Nephron (organoid): ENCODE data around the gene CTNNBIP1.

ENCODE experiments used
- H3K27ac Mint-ChIP-seq, 3 experiments: 2 replicates each; pipeline ENCODE4 v1.8.0; 2020; ENCODE audit warnings: mixed read lengths in 3 of 3, mild to moderate bottlenecking in 2 of 3, moderate library complexity in 1 of 3
- H3K27me3 Mint-ChIP-seq: 2 replicates; pipeline ENCODE4 v1.8.0; 2021; ENCODE audit warnings: low read depth, mild to moderate bottlenecking, moderate library complexity, mixed read lengths
- H3K36me3 Mint-ChIP-seq: 2 replicates; pipeline ENCODE4 v1.8.0; 2020; ENCODE audit warnings: low read depth, mixed read lengths
- H3K4me1 Mint-ChIP-seq: 2 replicates; pipeline ENCODE4 v1.8.0; 2020; ENCODE audit warnings: mixed read lengths
- H3K4me3 Mint-ChIP-seq, 3 experiments: 2 replicates each; pipeline ENCODE4 v1.8.0; 2020; ENCODE audit warnings: mild to moderate bottlenecking in 3 of 3, mixed read lengths in 3 of 3, moderate library complexity in 2 of 3
- H3K9me3 Mint-ChIP-seq: 2 replicates; pipeline ENCODE4 v1.8.0; 2020; ENCODE audit warnings: mixed read lengths
- CTCF ChIP-seq, 3 experiments: fragments of 200-600 bp; sonication (generic); IDR thresholded peaks; one replicate each; pipeline ENCODE4 v1.5.0; 2021; ENCODE audit warnings: antibody characterized with exemption in 3 of 3; ENCODE audit not compliant: unreplicated experiment in 3 of 3

Gene CTNNBIP1

GRCh38 chr1:9916452-9916851, 6.4 kb upstream of the CTNNBIP1 start:
- Mint-ChIP-seq H3K4me3 (no peak overlapping the region), H3K36me3 (no peaks in the 10 kb centered on the region), H3K27me3 (peaks cover 5% of the 10 kb centered on the region), H3K4me1 (peaks cover 13% of the 10 kb centered on the region), H3K9me3 (no peaks in the 10 kb centered on the region), H3K27ac (no peak overlapping the region)
- no peak for TF ChIP-seq CTCF (IDR thresholded peaks at IDR 0.05; ENCODE audit: unreplicated experiment in 3 of 3)

GRCh38 chr1:9914610-9914937, 4.5 kb upstream of the CTNNBIP1 start:
- no peaks in the 10 kb centered on the region for H3K36me3 Mint-ChIP-seq
- no peak overlapping the region for H3K4me3 Mint-ChIP-seq
- H3K27me3 Mint-ChIP-seq, result peaks cover 5% of the 10 kb centered on the region
- TF ChIP-seq CTCF (IDR thresholded peaks at IDR 0.05; ENCODE audit: unreplicated experiment in 3 of 3), result no peak
- peak overlapping the region in 2 of 3 experiments; percentile 7 to 15 for H3K27ac Mint-ChIP-seq
- peaks cover 21% of the 10 kb centered on the region for H3K4me1 Mint-ChIP-seq
- no peaks in the 10 kb centered on the region for H3K9me3 Mint-ChIP-seq

- peaks cover 5% of the 10 kb centered on the region for H3K27me3 Mint-ChIP-seq
- peak overlapping the region; percentile 53 to 84 (median 60) for H3K27ac Mint-ChIP-seq
- peaks cover 4% of the 10 kb centered on the region for H3K36me3 Mint-ChIP-seq
- no peaks in the 10 kb centered on the region for H3K9me3 Mint-ChIP-seq
- TF ChIP-seq CTCF (IDR thresholded peaks at IDR 0.05; ENCODE audit: unreplicated experiment in 3 of 3), result no peak
- peak overlapping the region; percentile 72 to 77 (median 76) for H3K4me3 Mint-ChIP-seq
- H3K4me1 Mint-ChIP-seq, result peaks cover 37% of the 10 kb centered on the region
Observed at GRCh38 chr1:9912264-9912936, 2.3 kb upstream of the CTNNBIP1 start.

DNA sequence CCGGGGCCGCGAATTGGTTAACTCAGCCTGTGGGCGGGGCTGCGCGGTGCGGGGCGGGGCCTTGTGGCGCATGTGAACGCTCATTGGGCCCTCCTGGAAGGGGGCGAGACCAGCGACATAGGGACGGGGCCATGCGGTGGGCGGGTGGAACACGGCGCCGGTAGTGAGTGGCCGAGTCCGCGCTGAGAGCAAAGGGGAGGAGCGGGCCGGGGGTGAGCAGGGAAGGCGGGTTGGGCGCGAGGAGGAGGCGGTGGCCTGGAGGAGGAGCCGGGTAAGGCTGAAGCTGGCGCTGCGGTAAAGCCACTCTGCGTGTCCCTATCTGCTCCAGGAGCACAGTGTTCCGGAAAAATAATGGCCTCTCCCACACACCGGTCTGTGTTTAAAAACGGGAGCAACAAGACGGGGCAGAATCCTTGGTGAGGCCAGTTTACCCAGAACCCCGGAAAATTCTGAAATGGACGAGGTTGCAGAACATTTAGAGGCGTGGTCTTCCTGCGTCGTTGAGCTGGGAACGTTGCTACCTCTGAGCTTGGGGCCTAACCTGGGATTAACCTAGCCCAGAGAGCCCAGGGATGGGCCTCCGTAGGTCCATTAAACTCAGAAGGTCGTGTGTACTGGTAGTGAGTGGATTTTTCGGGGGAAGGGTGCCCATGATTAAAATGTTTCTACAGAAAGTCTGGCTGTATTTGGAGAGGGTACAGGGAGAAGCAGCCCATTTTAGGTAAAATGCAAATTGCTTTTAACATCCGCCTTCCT, 532 bp upstream of the CTNNBIP1 start:
- TF ChIP-seq CTCF (IDR thresholded peaks at IDR 0.05; ENCODE audit: unreplicated experiment in 3 of 3), result no peak
- Mint-ChIP-seq H3K27ac (peak overlapping the region; percentile 97 to 98 (median 98)), H3K27me3 (peaks cover 5% of the 10 kb centered on the region), H3K9me3 (no peaks in the 10 kb centered on the region), H3K4me3 (peak overlapping the region; percentile 88 to 92 (median 92)), H3K36me3 (peaks cover 4% of the 10 kb centered on the region), H3K4me1 (peaks cover 45% of the 10 kb centered on the region)

- H3K4me1 Mint-ChIP-seq, result peaks cover 50% of the 10 kb centered on the region
- peak overlapping the region; percentile 86 to 93 (median 91) for H3K27ac Mint-ChIP-seq
- H3K9me3 Mint-ChIP-seq, result no peaks in the 10 kb centered on the region
- TF ChIP-seq CTCF (IDR thresholded peaks at IDR 0.05; ENCODE audit: unreplicated experiment in 3 of 3), result no peak
- H3K36me3 Mint-ChIP-seq, result peaks cover 4% of the 10 kb centered on the region
- peak overlapping the region; percentile 98 to 99 (median 98) for H3K4me3 Mint-ChIP-seq
- H3K27me3 Mint-ChIP-seq, result peaks cover 5% of the 10 kb centered on the region
Observed at GRCh38 chr1:9909234-9910046, 629 bp downstream of the CTNNBIP1 start.
